Hepatocyte (in vitro differentiated cells): ENCODE data around the gene LDLRAD4.

Experiments
- CTCF ChIP-seq: fragments of 200-600 bp; sonication (generic); IDR thresholded peaks from 2 replicates; pipeline ENCODE4 v1.5.1; 2016; ENCODE audit warnings: antibody characterized with exemption, mild to moderate bottlenecking; ENCODE audit not compliant: poor library complexity
- EZH2phosphoT487 ChIP-seq: fragments of 200-600 bp; sonication (generic); IDR thresholded peaks from one replicate; pipeline ENCODE4 v1.6.1; 2018; ENCODE audit warnings: antibody characterized with exemption, mild to moderate bottlenecking, low read depth, moderate library complexity; ENCODE audit not compliant: unreplicated experiment, severe bottlenecking

GRCh38 chr18:13450289-13451212, 232.0 kb downstream of the LDLRAD4 start:
- no peak for TF ChIP-seq CTCF
- TF ChIP-seq EZH2phosphoT487: no peak
